Right kidney (tissue), 1 donor: ENCODE measurements around the gene ACVRL1.

ENCODE experiments used
- DNase-seq: peaks from one replicate; pipeline ENCODE4 v3.0.0-alpha.2; 2016

ACVRL1 gene

DNA sequence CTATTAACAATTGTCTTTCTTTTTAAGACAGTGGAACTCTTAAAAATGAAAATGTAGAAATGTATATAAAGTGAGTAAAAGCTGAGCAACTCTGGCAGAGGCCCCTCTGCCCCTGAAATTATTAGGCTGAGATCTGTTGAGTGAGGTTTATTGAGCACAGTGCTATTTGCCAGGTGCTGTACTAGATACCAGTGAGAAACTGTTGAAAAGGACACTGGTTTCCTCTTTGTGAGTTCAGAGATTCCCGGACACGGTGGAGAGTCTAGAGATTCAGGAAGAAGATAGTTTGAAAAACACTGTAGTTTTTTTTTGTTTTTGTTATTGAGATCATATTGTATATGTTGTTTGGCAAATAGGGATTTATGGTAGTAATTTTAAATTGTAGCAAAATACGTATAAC is 55.4 kb downstream of the ACVRL1 start:
- no peak for DNase-seq

DNA sequence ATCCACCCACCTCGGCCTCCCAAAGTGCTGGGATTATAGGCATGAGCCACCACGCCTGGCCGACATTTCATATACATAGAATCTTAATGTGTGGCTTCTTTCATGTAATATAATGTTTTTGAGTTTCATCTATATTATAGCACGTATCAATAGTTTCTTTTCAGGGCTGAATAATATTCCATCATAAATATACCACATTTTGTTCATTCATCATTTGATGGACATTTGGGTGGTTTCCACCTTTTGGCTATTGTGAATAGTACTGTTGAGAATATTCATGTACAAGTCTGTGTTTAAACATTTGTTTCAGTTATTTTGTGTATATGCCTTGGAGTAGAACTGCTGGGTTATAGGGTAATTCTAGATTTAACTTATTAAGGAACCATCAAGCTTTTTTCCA is 56.2 kb downstream of the ACVRL1 start:
- no peak for DNase-seq

DNA sequence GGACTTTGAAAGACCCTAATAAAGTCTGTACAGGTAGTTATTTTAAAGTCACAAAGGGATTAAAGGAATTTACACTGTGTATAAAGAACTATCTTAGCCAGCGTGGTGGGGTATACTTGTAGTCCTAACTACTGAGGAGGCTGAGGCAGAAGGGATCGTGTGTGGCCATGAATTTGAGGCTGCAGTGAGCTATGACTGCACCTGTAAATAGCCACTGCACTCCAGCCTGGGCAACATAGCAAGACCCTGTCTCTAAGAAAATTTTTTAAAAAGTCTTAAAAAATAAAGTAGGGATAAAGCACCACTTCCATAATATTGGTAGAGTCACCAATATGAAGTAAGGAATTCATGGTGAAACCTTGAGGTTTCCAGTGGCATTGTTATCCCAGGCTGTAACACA is 62.3 kb downstream of the ACVRL1 start:
- DNase-seq = no peak

DNA sequence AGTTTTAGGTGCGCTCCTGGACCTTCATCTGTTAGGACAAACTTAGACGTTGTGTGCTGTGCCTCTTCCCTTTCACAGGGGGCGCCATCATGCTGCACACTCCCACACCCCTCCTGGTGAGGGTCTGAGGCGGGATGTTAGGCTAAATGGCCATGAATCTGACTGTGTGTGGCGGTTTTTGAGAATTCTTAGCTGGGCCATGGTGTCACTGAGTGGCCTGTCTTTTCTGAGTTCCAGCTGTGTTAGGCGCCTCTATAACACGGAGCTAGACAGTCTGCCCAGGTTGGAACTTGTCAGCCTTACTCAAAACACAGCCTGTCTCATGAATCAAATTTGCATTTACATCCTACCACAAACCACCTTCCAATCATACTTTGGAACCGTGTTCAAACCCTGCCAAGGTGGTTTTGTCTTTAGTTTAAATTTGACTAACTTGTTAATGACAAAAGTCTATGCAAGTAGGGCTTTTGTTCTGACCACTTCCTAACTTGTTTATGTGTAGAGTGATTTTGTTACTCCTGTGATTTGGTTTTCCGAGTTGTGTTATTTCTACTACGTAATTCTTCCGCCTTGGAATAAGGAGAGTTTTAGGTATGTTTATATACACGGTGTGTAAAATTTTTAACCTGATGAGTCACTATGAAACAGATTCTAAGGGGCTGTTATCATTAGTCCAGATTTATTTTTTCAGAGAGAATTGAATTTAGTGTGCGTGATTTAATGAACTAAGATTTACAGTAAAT is 63.8 kb downstream of the ACVRL1 start:
- peak; percentile 41 for DNase-seq

DNA sequence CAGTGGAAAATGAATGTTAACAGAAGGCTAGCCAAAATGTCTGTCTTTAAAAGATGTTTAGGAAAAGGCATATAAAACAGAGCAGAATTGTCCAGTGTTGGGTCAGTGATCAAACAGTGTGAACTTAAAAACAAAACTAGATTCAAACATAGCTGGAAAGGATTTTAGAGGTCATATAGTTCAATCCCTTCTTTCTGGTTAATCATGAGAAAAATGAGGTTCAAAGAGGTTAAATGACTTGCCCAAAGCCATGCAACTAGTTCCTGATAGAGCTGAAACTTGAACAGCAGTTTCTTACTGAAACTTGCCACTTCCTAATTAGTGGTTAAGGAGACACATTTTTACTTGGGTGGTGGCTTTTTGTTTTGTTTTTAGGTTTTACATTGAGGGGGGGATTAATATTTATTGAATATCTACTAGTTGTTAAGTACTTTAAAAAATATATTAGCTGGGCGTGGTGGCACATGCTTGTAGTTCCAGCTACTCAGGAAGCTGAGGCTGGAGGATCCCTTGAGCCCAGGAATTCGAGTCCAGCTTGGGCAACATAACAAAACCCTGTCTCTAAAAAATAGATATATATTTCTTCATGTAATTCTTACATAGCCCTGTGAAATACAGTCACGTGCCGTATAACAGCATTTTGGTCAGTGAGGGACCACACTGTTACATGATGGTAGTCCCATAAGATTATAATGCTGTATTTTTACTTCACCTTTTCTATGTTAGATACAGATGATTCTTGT is 64.5 kb downstream of the ACVRL1 start:
- DNase-seq = no peak

DNA sequence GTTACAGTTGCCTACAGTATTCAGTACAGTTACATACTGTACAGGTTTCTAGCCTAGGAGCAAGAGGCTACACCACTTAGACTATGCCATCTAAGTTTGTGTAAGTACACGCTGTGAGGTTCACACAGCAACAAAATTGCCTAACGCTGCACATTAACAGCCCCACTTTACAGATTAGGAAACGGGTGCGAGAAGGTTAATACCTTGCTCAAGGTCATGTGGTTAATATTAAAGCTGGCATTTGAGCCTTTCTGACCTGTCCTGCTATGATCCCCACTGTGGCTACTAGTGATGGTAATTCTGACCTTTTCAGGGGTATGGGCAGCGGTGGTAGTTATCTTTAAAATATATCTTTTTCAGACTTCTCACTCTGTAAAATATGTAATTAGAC is 65.1 kb downstream of the ACVRL1 start:
- DNase-seq = no peak

DNA sequence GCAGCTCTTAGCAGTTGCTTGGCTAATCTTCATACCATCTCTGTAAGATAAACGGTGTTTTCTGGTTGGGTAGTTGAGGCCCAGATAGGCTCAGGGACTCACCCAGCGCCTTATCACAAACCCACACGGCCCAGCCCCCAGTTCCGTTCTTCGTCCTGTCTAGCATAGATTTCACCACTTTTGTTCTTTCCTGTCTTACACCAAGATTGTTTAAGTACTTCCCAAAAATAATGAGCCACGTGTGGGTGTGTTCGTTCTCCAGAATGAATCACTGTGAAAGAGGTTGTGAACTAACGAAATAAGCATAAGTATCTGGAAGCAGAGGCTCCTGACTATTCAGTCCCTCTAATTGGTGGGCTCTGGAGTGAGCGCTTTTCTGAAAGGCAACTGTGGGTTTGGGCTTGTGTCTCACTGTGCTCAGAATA is 65.6 kb downstream of the ACVRL1 start:
- DNase-seq = no peak
